ENCODE data around the gene GNG12. TPM values are rescaled to one million over a fixed set of nuclear protein-coding genes. Genes with fewer than 3 reads are reported as not detected.

The GNG12 gene
- total RNA-seq, 6 donors from 2014 or later: 14.3 to 54.6 (median 45.1) TPM

DNA sequence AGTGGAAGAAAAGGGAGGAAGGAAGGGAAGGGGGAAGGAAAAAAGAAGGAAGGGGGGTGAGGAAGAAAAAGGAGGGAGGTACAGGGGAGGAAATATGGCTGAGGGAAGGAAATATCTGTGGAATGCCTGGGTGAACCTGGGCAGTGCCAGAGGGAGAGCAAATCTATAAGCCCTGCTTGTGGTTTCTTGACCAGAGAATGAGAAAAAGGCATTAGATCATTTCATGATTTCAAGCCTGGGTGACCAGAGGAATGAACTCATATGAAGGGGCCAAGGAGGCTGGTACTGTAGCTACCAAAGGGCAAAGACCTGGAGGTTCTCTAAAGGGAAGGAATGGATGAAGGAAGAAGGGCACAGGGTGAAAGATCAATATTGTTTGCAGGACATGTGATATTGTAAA is 31.4 kb downstream of the GNG12 start:
- H3K4me1 ChIP-seq: peaks cover 0 to 6% (median 3%) of the 10 kb centered on the region in 4 donors
- no peaks in the 10 kb centered on the region for H3K27me3 ChIP-seq
- no peak overlapping the region for H3K27ac ChIP-seq
- DNase-seq (no peak), ATAC-seq (ENCODE audit: low FRiP score in 2 of 2) (no peak)
- no peak overlapping the region for H3K4me3 ChIP-seq
- H3K36me3 ChIP-seq: no peaks in the 10 kb centered on the region
- TF ChIP-seq, protein P1, sequence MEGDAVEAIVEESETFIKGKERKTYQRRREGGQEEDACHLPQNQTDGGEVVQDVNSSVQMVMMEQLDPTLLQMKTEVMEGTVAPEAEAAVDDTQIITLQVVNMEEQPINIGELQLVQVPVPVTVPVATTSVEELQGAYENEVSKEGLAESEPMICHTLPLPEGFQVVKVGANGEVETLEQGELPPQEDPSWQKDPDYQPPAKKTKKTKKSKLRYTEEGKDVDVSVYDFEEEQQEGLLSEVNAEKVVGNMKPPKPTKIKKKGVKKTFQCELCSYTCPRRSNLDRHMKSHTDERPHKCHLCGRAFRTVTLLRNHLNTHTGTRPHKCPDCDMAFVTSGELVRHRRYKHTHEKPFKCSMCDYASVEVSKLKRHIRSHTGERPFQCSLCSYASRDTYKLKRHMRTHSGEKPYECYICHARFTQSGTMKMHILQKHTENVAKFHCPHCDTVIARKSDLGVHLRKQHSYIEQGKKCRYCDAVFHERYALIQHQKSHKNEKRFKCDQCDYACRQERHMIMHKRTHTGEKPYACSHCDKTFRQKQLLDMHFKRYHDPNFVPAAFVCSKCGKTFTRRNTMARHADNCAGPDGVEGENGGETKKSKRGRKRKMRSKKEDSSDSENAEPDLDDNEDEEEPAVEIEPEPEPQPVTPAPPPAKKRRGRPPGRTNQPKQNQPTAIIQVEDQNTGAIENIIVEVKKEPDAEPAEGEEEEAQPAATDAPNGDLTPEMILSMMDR (IDR thresholded peaks at IDR 0.05): no peak
- TF ChIP-seq POLR2AphosphoS5 (IDR thresholded peaks at IDR 0.05): no peak
- no peak for TF ChIP-seq POLR2A (IDR thresholded peaks at IDR 0.05)
- no peak for TF ChIP-seq EP300 (IDR thresholded peaks at IDR 0.05)
- H3K9me3 ChIP-seq: no peaks in the 10 kb centered on the region

DNA sequence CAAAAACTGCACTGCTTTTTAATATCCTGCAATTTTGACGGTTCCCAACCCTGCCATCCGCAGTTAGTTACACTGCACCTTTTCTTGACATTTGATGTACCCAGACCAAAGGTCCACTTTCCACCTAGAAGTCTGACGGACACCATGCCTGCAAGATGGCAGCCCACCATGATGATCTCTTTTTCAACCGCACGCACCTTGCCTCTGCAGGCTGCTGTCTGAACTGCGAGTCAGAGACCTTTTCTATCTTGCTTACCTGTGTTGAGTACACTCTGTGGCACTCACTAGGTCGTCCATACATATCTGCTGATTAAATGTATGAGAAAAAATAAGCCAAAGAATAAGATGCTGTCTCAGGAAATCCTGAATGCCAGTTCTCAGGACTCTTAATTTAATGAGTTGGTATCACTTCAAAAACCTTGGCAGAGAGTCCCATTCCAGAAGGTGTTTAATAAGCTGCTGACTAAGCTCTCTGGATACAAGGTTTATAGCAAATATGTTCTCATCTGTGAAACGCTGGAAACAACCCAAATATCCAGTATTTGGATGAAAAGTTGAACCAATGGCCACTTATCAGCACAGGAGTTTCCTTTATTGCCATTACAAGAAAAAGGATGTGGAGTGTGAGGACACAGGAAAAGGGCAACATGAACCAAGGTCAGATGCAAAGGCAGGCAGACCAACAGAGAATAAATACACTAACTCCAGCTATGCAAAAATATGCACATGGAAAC is 37.9 kb downstream of the GNG12 start:
- peaks cover 4 to 32% (median 20%) of the 10 kb centered on the region in 4 donors for H3K4me1 ChIP-seq
- H3K27me3 ChIP-seq: no peaks in the 10 kb centered on the region
- no peaks in the 10 kb centered on the region for H3K36me3 ChIP-seq
- no peak for ATAC-seq (ENCODE audit: low FRiP score in 2 of 2)
- DNase-seq: no peak
- TF ChIP-seq, protein P1 (IDR thresholded peaks at IDR 0.05): no peak
- no peak for TF ChIP-seq POLR2A (IDR thresholded peaks at IDR 0.05)
- TF ChIP-seq POLR2AphosphoS5 (IDR thresholded peaks at IDR 0.05): no peak
- no peak for TF ChIP-seq EP300 (IDR thresholded peaks at IDR 0.05)
- WGBS, 2 donors: 79 to 90% methylated on average over 7 to 8 of the region's 8 CpGs
- no peak overlapping the region for H3K4me3 ChIP-seq
- no peak overlapping the region for H3K27ac ChIP-seq
- no peaks in the 10 kb centered on the region for H3K9me3 ChIP-seq

DNA sequence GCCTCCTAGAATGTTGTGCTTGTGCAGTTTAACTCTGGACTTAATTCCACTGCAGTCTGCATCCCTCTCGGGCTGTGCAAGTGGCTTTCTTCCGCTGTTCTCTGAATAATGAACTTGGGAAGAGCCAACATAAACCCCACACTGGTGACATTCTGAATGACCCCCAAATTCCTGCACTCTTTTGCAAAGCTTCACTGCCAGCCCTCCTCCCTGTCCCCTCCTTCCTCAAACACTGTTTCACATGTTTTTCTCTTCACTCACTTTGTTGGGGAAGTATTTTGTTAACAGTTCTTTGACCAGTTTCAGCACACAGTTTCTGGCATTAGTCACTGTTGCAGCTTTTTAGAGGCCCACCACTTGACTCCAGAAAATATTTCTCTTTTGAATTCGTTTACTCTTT is 39.7 kb downstream of the GNG12 start:
- peaks cover 4 to 41% (median 22%) of the 10 kb centered on the region in 4 donors for H3K4me1 ChIP-seq
- H3K27me3 ChIP-seq: no peaks in the 10 kb centered on the region
- no peaks in the 10 kb centered on the region for H3K36me3 ChIP-seq
- peak overlapping the region in 1 of 4 donors; percentile 73 for H3K27ac ChIP-seq
- 52 to 65% methylated on average over 3 of the region's 3 CpGs for WGBS, 2 donors
- no peak overlapping the region for H3K4me3 ChIP-seq
- H3K9me3 ChIP-seq: no peaks in the 10 kb centered on the region
- no peak for DNase-seq
- TF ChIP-seq POLR2AphosphoS5 (IDR thresholded peaks at IDR 0.05) (no peak), POLR2A (IDR thresholded peaks at IDR 0.05) (no peak), EP300 (IDR thresholded peaks at IDR 0.05) (no peak)
- TF ChIP-seq, protein P1 (IDR thresholded peaks at IDR 0.05): no peak
- no peak for ATAC-seq (ENCODE audit: low FRiP score in 2 of 2)

DNA sequence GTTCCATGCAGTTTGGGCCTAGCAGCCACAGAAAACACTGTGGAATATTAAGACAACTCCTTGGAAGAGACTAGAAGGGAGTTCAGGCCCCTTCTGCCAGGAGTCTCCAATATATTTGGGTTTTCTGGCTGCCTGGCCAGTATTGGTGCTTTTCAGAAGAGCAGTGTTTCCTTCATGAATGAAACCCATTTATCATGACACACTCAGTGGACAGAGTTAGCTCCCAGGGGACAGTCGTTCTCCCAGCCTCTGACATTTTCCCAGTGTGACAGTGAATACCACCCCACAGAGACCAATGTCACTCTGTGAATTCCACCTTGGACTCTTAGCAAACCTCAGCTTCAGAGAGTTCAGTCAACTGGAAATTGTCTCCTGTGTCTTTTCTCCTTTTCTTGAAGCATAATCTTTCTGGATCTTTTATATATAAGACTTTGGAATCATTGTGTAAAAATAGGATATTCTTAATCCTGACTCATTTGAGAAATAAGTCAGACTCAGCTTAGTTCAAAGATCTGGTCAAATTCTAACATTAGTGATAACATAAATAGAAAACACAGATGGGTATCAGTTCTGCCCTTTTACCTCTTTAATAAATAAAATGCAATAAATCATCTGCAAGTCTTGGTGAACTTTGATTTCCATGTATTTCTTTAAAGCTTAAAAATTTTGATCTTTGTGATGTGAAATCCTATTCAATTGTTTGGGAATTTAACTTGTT is 40.4 kb downstream of the GNG12 start:
- DNase-seq: no peak
- Histone ChIP-seq H3K9me3 (no peaks in the 10 kb centered on the region), H3K27me3 (no peaks in the 10 kb centered on the region), H3K27ac (peak overlapping the region in 3 of 4 donors; percentile 15 to 73 (median 25)), H3K4me1 (peaks cover 4 to 45% (median 22%) of the 10 kb centered on the region in 4 donors), H3K4me3 (no peak overlapping the region), H3K36me3 (no peaks in the 10 kb centered on the region)
- ATAC-seq (ENCODE audit: low FRiP score in 2 of 2): no peak
- TF ChIP-seq EP300 (IDR thresholded peaks at IDR 0.05) (no peak), POLR2AphosphoS5 (IDR thresholded peaks at IDR 0.05) (no peak), POLR2A (IDR thresholded peaks at IDR 0.05) (no peak)
- TF ChIP-seq, protein P1 (IDR thresholded peaks at IDR 0.05): no peak
- WGBS, 2 donors: 60 to 71% methylated on average over 1 of the region's 1 CpG

Data from upper lobe of left lung (tissue), 6 donors.